Liver (tissue), 2 donors: ENCODE data around the gene MAPK1.

Experiments
- CTCF ChIP-seq: fragments of 150-350 bp; IDR thresholded peaks from 2 replicates; pipeline ENCODE4 v1.5.1; 2017; ENCODE audit warnings: improper control_type of control experiment, low read depth, low read length; ENCODE audit not compliant: missing input control
- YY1 ChIP-seq: IDR thresholded peaks from 2 replicates; pipeline ENCODE4 v1.6.1; 2016; ENCODE audit warnings: antibody characterized with exemption, mild to moderate bottlenecking
- donor health status: healthy.

DNA sequence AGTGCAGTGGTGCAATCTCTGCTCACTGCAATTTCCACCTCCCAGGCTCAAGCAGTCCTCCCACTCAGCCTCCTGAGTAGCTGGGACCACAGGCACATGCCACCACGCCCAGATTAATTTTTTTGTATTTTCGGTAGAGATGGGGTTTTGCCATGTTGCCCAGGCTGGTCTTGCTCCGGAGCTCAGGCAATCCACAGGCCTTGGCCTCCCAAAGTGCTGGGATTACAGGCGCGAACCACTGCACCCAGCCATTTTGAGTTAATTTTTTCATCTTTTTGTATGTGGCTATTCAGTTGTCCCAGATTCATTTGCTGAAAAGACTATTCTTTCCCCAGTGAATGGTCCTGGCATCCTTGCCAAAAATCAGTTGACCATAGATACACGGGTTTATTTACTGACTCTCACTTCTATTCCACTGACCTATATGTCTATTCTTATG, 63.6 kb downstream of the MAPK1 start:
- TF ChIP-seq CTCF (no peak), YY1 (no peak)
